Heart left ventricle (tissue), 16 donors: Measurements from ENCODE around the gene TM4SF1. TPM values are rescaled to one million over a fixed set of nuclear protein-coding genes. Genes with fewer than 3 reads are reported as not detected.

Source experiments
- ATAC-seq, 4 donors: fragments of 200-7000 bp; cut with Tn5 transposase; one replicate each; pipeline ENCODE4 v1.9.1; 2020 to 2022; ENCODE audit warnings: moderate library complexity in 4 of 4, mild to moderate bottlenecking in 3 of 4, moderate number of reproducible peaks in 1 of 4
- DNase-seq, 5 donors: peaks; one replicate each; pipeline ENCODE4 v3.0.0-alpha.2; 2020
- H3K27ac ChIP-seq, 12 donors: fragments of 200-600 bp; sonication (generic) in 4 of 12; one replicate each; pipeline versions ENCODE4 v1.5.0 to v1.8.0; 2016 to 2022; ENCODE audit warnings: mild to moderate bottlenecking in 2 of 12
- H3K27me3 ChIP-seq, 9 donors: fragments of 200-600 bp; sonication (generic) in 2 of 9; one replicate each; pipeline versions ENCODE4 v1.5.1 to v1.8.0; 2016 to 2022; ENCODE audit warnings: mild to moderate bottlenecking in 3 of 9
- H3K36me3 ChIP-seq, 9 donors: fragments of 200-600 bp; sonication (generic) in 2 of 9; one replicate each; pipeline versions ENCODE4 v1.5.0 to v1.8.0; 2018 to 2022; ENCODE audit warnings: mild to moderate bottlenecking in 2 of 9
- H3K4me1 ChIP-seq, 12 donors: fragments of 200-600 bp; sonication (generic) in 4 of 12; one replicate each; pipeline versions ENCODE4 v1.5.0 to v1.8.0; 2016 to 2022; ENCODE audit warnings: mild to moderate bottlenecking in 3 of 12
- H3K4me3 ChIP-seq, 12 donors: fragments of 200-600 bp; sonication (generic) in 4 of 12; one replicate each; pipeline versions ENCODE4 v1.5.0 to v1.8.0; 2017 to 2022; ENCODE audit warnings: mild to moderate bottlenecking in 9 of 12, moderate library complexity in 4 of 12
- H3K9me3 ChIP-seq, 12 donors: fragments of 200-600 bp; sonication (generic) in 4 of 12; one replicate each; pipeline versions ENCODE4 v1.5.0 to v1.8.0; 2016 to 2022; ENCODE audit warnings: mild to moderate bottlenecking in 1 of 12
- POLR2A ChIP-seq, 2 donors: fragments of 450-650 bp; IDR thresholded peaks; one replicate each; pipeline ENCODE4 v1.6.1; 2017; ENCODE audit warnings: antibody characterized with exemption in 2 of 2, mild to moderate bottlenecking in 2 of 2, moderate library complexity in 2 of 2
- WGBS, 4 donors: extraction: QIAGEN DNeasy Blood & Tissue Kit in 2 of 4; methylation state at CpG; one replicate each; pipeline versions ENCODE4 v1.1.5 to v1.1.7; 2013 to 2018; 5-methylcytosine and 5-hydroxymethylcytosine counted together
- intact Hi-C, 10 donors: fragments of 100-400 bp; cut with DNase I; formaldehyde crosslinking; loops; one replicate each; pipeline versions ENCODE4 v1.11.1 to v1.14.2; 2022
- polyA plus RNA-seq, 2 donors: library from polyadenylated mRNA; stranded (reverse); fragments of 200-250 nt; gene quantifications; one replicate each; pipeline ENCODE4 v1.2.3, GENCODE V29; 2013
- total RNA-seq, 9 donors: library from RNA; depleted of rRNA in 2 of 9; stranded (reverse); fragments of >200 nt in 2 of 9; fragmentation: NEBNext Ultra II Directional in 3 of 9; extraction: Animal tissue kit (Norgen Biotek cat#: 25700) in 3 of 9; gene quantifications; one replicate each; pipeline versions ENCODE4 v1.1.0 to v1.2.4, GENCODE V29; 2016 to 2023
- TF ChIP-seq, protein P1 (sequence below), 12 donors: fragments of 200-600 bp; sonication (generic) in 4 of 12; IDR thresholded peaks; one replicate each; pipeline versions ENCODE4 v1.5.0 to v1.8.0; 2018 to 2022; ENCODE audit warnings: antibody characterized with exemption in 12 of 12, mild to moderate bottlenecking in 5 of 12
- donor health status: ischemic (EF 13 %, LVEDD 7.1; RV severe dilation, severe dysfunction).
- donor health status: healthy with polysubstance abuse.
- donor health status: DM: no; HTN: yes; CAD: no.
- donor health status: DM: no; HTN: no; CAD: no.
- donor health status: ischemic (EF 25% LVEDD 6.9; RV normal size, moderate dysfunction).
- donor health status: ischemic (EF 25% LVEDD 5.7; RV mildly dilated, moderate dysfunction).
- donor health status: healthy.
- donor health status: DM: yes; HTN: yes; CAD: no.
- donor health status: ischemic (EF 35%, LVEDD 5.7; RV mildly dilated, moderate dysfunction).
- donor health status: nonischemic (EF 11% LVEDD 7.7; RV severe dilation, severe dysfunction).
- donor health status: DM: yes; HTN: yes; CAD: no.
- donor health status: PGD.
- donor health status: ischemic (EF 29% LVEDD 5.4; RV normal size, mild dysfunction).
- donor health status: nonischemic (EF 23%, LVEDD 6.1; RV moderate dilation, normal function).

TM4SF1 gene
- total and polyA plus RNA-seq, 11 donors, result 61.6 to 224 (median 111) TPM

- no peaks in the 10 kb centered on the region for H3K27me3 ChIP-seq
- no peak for TF ChIP-seq POLR2A (IDR thresholded peaks at IDR 0.05)
- TF ChIP-seq, protein P1, sequence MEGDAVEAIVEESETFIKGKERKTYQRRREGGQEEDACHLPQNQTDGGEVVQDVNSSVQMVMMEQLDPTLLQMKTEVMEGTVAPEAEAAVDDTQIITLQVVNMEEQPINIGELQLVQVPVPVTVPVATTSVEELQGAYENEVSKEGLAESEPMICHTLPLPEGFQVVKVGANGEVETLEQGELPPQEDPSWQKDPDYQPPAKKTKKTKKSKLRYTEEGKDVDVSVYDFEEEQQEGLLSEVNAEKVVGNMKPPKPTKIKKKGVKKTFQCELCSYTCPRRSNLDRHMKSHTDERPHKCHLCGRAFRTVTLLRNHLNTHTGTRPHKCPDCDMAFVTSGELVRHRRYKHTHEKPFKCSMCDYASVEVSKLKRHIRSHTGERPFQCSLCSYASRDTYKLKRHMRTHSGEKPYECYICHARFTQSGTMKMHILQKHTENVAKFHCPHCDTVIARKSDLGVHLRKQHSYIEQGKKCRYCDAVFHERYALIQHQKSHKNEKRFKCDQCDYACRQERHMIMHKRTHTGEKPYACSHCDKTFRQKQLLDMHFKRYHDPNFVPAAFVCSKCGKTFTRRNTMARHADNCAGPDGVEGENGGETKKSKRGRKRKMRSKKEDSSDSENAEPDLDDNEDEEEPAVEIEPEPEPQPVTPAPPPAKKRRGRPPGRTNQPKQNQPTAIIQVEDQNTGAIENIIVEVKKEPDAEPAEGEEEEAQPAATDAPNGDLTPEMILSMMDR (IDR thresholded peaks at IDR 0.05), result no peak
- no peaks in the 10 kb centered on the region for H3K36me3 ChIP-seq
- 69 to 86% (median 84%) methylated on average over 6 of the region's 6 CpGs for WGBS, 4 donors
- ATAC-seq (peak in 2 of 4 donors; percentile 37 to 64), DNase-seq (no peak)
- no peak overlapping the region for H3K4me3 ChIP-seq
- H3K9me3 ChIP-seq, result peaks cover 0 to 8% (median 0%) of the 10 kb centered on the region in 12 donors
- intact Hi-C loops, result no loop called here
- peak overlapping the region in 7 of 12 donors; percentile 20 to 85 (median 75) for H3K27ac ChIP-seq
- peaks cover 0 to 45% (median 24%) of the 10 kb centered on the region in 12 donors for H3K4me1 ChIP-seq
These were observed 7.5 kb upstream of the TM4SF1 start for GRCh38 chr3:149384911-149385321.

DNA sequence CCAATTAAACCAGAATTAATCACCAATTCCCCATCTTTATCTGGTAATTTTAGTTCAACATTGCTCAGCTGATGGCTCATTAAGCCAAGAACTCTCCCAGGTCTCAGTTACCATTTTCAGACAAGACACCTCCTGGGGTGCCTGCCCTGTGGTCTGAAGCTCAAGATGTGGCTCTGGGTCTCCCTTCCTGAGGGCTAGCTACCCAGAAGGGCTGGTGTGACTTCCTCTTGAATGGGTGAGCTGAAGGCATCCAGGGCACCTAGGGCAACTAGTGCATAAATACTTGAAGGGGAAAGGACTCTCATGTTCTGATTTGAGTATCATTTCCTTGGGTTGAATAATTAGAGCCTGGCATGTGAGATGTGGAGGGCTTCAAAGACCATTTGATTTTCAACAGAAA is 6.7 kb upstream of the TM4SF1 start:
- no peak overlapping the region for H3K4me3 ChIP-seq
- no peaks in the 10 kb centered on the region for H3K27me3 ChIP-seq
- no peaks in the 10 kb centered on the region for H3K36me3 ChIP-seq
- ATAC-seq (no peak), DNase-seq (no peak)
- peaks cover 0 to 1% (median 0%) of the 10 kb centered on the region in 12 donors for H3K9me3 ChIP-seq
- no peak for TF ChIP-seq POLR2A (IDR thresholded peaks at IDR 0.05)
- TF ChIP-seq, protein P1 (IDR thresholded peaks at IDR 0.05), result no peak
- H3K27ac ChIP-seq, result peak overlapping the region in 3 of 12 donors; percentile 20 to 78 (median 71)
- peaks cover 0 to 45% (median 25%) of the 10 kb centered on the region in 12 donors for H3K4me1 ChIP-seq
- intact Hi-C loops, result no loop called here

- Histone ChIP-seq H3K4me3 (no peak overlapping the region), H3K27ac (no peak overlapping the region), H3K27me3 (no peaks in the 10 kb centered on the region), H3K36me3 (no peaks in the 10 kb centered on the region), H3K4me1 (peaks cover 0 to 50% (median 28%) of the 10 kb centered on the region in 12 donors), H3K9me3 (no peaks in the 10 kb centered on the region)
- intact Hi-C loops, result no loop called here
- TF ChIP-seq POLR2A (IDR thresholded peaks at IDR 0.05), result no peak
- TF ChIP-seq, protein P1 (IDR thresholded peaks at IDR 0.05), result no peak
- DNase-seq (no peak), ATAC-seq (no peak)
These were observed 6.3 kb upstream of the TM4SF1 start for GRCh38 chr3:149383703-149384102.

DNA sequence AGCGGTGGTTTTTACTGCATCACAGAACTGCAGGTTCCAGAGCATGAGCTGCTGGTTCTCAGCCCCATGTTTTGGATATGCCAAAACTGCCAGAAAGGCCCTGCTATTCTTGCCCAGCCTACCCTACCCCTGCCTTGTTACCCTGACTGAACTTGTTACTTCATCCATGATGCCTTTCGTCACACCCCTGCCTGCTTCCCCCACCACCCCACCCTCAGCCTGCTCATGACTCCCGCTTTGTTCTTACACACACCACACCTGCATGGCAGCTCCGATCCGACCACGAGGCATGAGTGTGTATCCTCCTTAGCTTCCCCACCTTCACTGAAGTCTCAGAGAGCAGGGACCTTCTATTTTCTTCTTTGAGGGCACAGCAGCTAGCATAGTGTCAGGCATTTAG is 5.1 kb upstream of the TM4SF1 start:
- Histone ChIP-seq H3K4me1 (peaks cover 0 to 54% (median 32%) of the 10 kb centered on the region in 12 donors), H3K36me3 (no peaks in the 10 kb centered on the region), H3K9me3 (no peaks in the 10 kb centered on the region), H3K27me3 (no peaks in the 10 kb centered on the region), H3K27ac (no peak overlapping the region), H3K4me3 (no peak overlapping the region)
- 89 to 93% (median 91%) methylated on average over 6 of the region's 6 CpGs for WGBS, 4 donors
- intact Hi-C loops, result no loop called here
- DNase-seq, result peak in 1 of 5 donors; percentile 12
- TF ChIP-seq POLR2A (IDR thresholded peaks at IDR 0.05), result no peak
- TF ChIP-seq, protein P1 (IDR thresholded peaks at IDR 0.05), result no peak
- ATAC-seq, result no peak
